Vagina (tissue), 2 donors: ENCODE results near the gene SLC52A3.

Experiments used
- CTCF ChIP-seq, 3 experiments: fragments of 450-650 bp in 2 of 3; fragments of 200-600 bp in 1 of 3; sonication (generic) in 1 of 3; IDR thresholded peaks; one replicate each; pipeline ENCODE4 v1.5.1; 2017 to 2019; ENCODE audit warnings: antibody characterized with exemption in 3 of 3, mild to moderate bottlenecking in 2 of 3, moderate library complexity in 2 of 3
- POLR2A ChIP-seq, 2 donors: fragments of 450-650 bp; IDR thresholded peaks; one replicate each; pipeline ENCODE4 v1.6.1; 2017; ENCODE audit warnings: antibody characterized with exemption in 2 of 2, mild to moderate bottlenecking in 2 of 2, moderate library complexity in 2 of 2
- POLR2AphosphoS5 ChIP-seq, 2 donors: sonication (generic); formaldehyde crosslinking; IDR thresholded peaks; one replicate each; pipeline ENCODE4 v1.9.0; 2017; ENCODE audit warnings: antibody characterized with exemption in 2 of 2, mild to moderate bottlenecking in 2 of 2, low read depth in 1 of 2; ENCODE audit not compliant: insufficient read depth in 1 of 2

GRCh38 chr20:779771-780170, 11.5 kb upstream of the SLC52A3 start:
- TF ChIP-seq POLR2A (IDR thresholded peaks at IDR 0.05) (no peak), CTCF (IDR thresholded peaks at IDR 0.05) (no peak), POLR2AphosphoS5 (IDR thresholded peaks at IDR 0.05; ENCODE audit: insufficient read depth in 1 of 2, low read depth in 1 of 2) (no peak)
